GM13977 (cell line): ENCODE measurements around the gene ANP32A.
"Not testable (repeated sequence)": the region's sequence is repeated elsewhere in the genome, so short reads cannot be mapped to it uniquely, and the experiment has no call there.

ENCODE experiments used
- DNase-seq: peaks from one replicate; pipeline ENCODE4 v3.0.0; 2012; ENCODE audit warnings: low spot score
- CTCF ChIP-seq: IDR thresholded peaks from 2 replicates; pipeline ENCODE4 v1.5.1; 2012; ENCODE audit warnings: mild to moderate bottlenecking, control low read depth; ENCODE audit not compliant: insufficient read depth; ENCODE audit errors: extremely low read depth, missing control alignments
- in situ Hi-C: fragments of 300-500 bp; cut with MboI; formaldehyde crosslinking; loops from one replicate; pipeline ENCODE4 v1.12.0; 2022; ENCODE audit warnings: low sequenced_read_pairs, low pct_unique_long_range_greater_than_20kb, mixed read lengths, inconsistent platforms; ENCODE audit not compliant: unreplicated experiment

Gene ANP32A

DNA sequence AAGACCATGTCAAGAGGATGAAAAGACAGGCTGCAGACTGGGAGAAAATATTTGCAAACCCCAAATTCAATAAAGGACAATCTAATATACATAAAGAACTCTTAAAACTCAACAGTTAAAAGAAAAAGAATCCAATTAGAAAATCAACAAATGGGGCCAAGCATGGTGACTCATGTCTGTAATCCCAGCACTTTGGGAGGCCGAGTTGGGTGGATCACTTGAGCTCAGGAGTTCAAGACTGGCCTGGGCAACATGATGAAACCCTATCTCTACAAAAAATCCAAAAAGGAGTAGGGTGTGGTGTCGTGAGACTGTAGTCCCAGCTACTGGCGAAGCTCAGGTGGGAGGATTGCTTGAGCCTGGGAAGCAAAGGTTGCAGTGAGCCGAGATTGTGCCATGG, 57.6 kb downstream of the ANP32A start:
- TF ChIP-seq CTCF, result no peak
- no peak for DNase-seq
- in situ Hi-C loops, result no loop called here

GRCh38 chr15:68759982-68760579, 60.6 kb downstream of the ANP32A start:
- in situ Hi-C loops, result not testable (repeated sequence)

DNA sequence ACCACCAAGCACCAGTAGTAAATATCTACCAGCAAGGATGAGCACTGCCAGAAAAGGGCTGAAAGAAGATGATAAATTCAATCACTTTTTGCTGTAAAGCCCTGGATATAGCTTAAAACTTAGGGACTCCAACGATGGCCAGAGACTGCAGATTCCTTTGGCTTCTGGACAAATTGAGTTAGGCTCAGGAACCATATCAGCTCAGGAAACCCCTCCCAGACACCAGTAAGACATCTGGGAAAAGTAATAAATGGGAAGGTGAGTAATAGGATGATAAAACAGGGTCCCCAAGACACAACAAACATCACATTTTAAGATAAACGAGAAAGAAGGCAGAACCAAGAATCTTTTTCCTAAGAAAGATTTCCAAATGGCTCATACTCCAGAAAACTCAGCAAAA, 65.0 kb downstream of the ANP32A start:
- no peak for TF ChIP-seq CTCF
- no peak for DNase-seq
- in situ Hi-C loops, result no loop called here

More at GRCh38 chr15:68759982-68760579, 60.6 kb downstream of the ANP32A start:
- DNase-seq, result not testable (repeated sequence)

- in situ Hi-C loops, result no loop called here
- DNase-seq, result no peak
Measured at GRCh38 chr15:68751622-68752021, 69.1 kb downstream of the ANP32A start.

GRCh38 chr15:68749793-68750192, 70.9 kb downstream of the ANP32A start:
- no peak for TF ChIP-seq CTCF

More at GRCh38 chr15:68751622-68752021, 69.1 kb downstream of the ANP32A start:
- TF ChIP-seq CTCF, result no peak

GRCh38 chr15:68749365-68749764, 71.3 kb downstream of the ANP32A start:
- DNase-seq, result no peak
- no peak for TF ChIP-seq CTCF
- in situ Hi-C loops, result no loop called here

More at GRCh38 chr15:68749793-68750192, 70.9 kb downstream of the ANP32A start:
- DNase-seq, result no peak
- in situ Hi-C loops, result no loop called here

- in situ Hi-C loops, result no loop called here
- no peak for TF ChIP-seq CTCF
Measured at GRCh38 chr15:68743256-68743655, 77.4 kb downstream of the ANP32A start.

More at GRCh38 chr15:68743256-68743655, 77.4 kb downstream of the ANP32A start:
- DNase-seq, result no peak
